Transverse colon (tissue), 4 donors: ENCODE data around the gene MB. TPM values are rescaled to one million over a fixed set of nuclear protein-coding genes. Genes with fewer than 3 reads are reported as not detected.

Source experiments
- DNase-seq: peaks from one replicate; pipeline ENCODE4 v3.0.0-alpha.2; 2019
- H3K27ac ChIP-seq, 4 donors: fragments of 200-600 bp; sonication (generic); 2 replicates each; pipeline ENCODE4 v1.5.1; 2016 to 2018; ENCODE audit warnings: inconsistent platforms in 4 of 4
- H3K27me3 ChIP-seq: fragments of 200-600 bp; sonication (generic); 2 replicates; pipeline ENCODE4 v1.5.1; 2017; ENCODE audit warnings: inconsistent platforms
- H3K36me3 ChIP-seq, 4 donors: fragments of 200-600 bp; sonication (generic); 2 replicates each; pipeline ENCODE4 v1.5.1; 2017 to 2019; ENCODE audit warnings: inconsistent platforms in 4 of 4
- H3K4me1 ChIP-seq, 4 donors: fragments of 200-600 bp; sonication (generic); 2 replicates each; pipeline ENCODE4 v1.5.1; 2017 to 2020; ENCODE audit warnings: inconsistent platforms in 4 of 4
- H3K4me3 ChIP-seq, 4 donors: fragments of 200-600 bp; sonication (generic); 1 replicate in 1 of 4; 2 replicates in 3 of 4; pipeline versions ENCODE4 v1.5.1 to v1.6.1; 2017 to 2019; ENCODE audit warnings: inconsistent platforms in 4 of 4
- H3K9me3 ChIP-seq, 2 donors: fragments of 200-600 bp; sonication (generic); 2 replicates each; pipeline ENCODE4 v1.5.1; 2017 to 2019; ENCODE audit warnings: inconsistent platforms in 2 of 2
- EP300 ChIP-seq: sonication (generic); formaldehyde crosslinking; IDR thresholded peaks from one replicate; pipeline ENCODE4 v1.6.1; 2017; ENCODE audit warnings: antibody characterized with exemption, low read depth
- POLR2A ChIP-seq: fragments of 450-650 bp; IDR thresholded peaks from one replicate; pipeline ENCODE4 v1.6.1; 2016; ENCODE audit warnings: antibody characterized with exemption, mild to moderate bottlenecking, moderate library complexity
- POLR2AphosphoS5 ChIP-seq, 3 donors: sonication (generic); formaldehyde crosslinking; IDR thresholded peaks; one replicate each; pipeline ENCODE4 v1.6.1; 2016; ENCODE audit warnings: antibody characterized with exemption in 3 of 3
- WGBS, 2 donors: methylation state at CpG; one replicate each; pipeline ENCODE4 v1.1.5; 2018; ENCODE audit warnings: low coverage in 1 of 2; 5-methylcytosine and 5-hydroxymethylcytosine counted together
- in situ Hi-C, 4 donors: fragments of 200-750 bp; cut with MboI; loops; one replicate each; pipeline versions ENCODE4 v1.15.0 to v1.15.1; 2017; ENCODE audit warnings: low sequenced_read_pairs in 3 of 4, low pct_ligation_motif_present in 1 of 4, low pct_unique_long_range_greater_than_20kb in 1 of 4
- intact Hi-C: fragments of 100-400 bp; cut with DNase I; formaldehyde crosslinking; loops from one replicate; pipeline ENCODE4 v1.15.1; 2023; ENCODE audit warnings: low total_unique reads
- total RNA-seq, 4 donors: library from RNA; depleted of rRNA; stranded (reverse); fragments of >200 nt; gene quantifications; one replicate each; pipeline ENCODE4 v1.1.0, GENCODE V29; 2016
- TF ChIP-seq, protein P1 (sequence below), 5 experiments: fragments of 200-600 bp in 3 of 5; fragments of 450-650 bp in 2 of 5; sonication (generic) in 3 of 5; IDR thresholded peaks; 1 replicate in 2 of 5; 2 replicates in 3 of 5; pipeline ENCODE4 v1.5.1; 2016 to 2017; ENCODE audit warnings: antibody characterized with exemption in 5 of 5, inconsistent platforms in 3 of 5, mild to moderate bottlenecking in 2 of 5, moderate library complexity in 1 of 5

Gene MB
- total RNA-seq, 4 donors from 2014 or later = 9.0 to 37.0 (median 15.7) TPM; not detected in 1

- no peak for TF ChIP-seq EP300
- TF ChIP-seq POLR2AphosphoS5 (IDR thresholded peaks at IDR 0.05) = no peak
- TF ChIP-seq, protein P1, sequence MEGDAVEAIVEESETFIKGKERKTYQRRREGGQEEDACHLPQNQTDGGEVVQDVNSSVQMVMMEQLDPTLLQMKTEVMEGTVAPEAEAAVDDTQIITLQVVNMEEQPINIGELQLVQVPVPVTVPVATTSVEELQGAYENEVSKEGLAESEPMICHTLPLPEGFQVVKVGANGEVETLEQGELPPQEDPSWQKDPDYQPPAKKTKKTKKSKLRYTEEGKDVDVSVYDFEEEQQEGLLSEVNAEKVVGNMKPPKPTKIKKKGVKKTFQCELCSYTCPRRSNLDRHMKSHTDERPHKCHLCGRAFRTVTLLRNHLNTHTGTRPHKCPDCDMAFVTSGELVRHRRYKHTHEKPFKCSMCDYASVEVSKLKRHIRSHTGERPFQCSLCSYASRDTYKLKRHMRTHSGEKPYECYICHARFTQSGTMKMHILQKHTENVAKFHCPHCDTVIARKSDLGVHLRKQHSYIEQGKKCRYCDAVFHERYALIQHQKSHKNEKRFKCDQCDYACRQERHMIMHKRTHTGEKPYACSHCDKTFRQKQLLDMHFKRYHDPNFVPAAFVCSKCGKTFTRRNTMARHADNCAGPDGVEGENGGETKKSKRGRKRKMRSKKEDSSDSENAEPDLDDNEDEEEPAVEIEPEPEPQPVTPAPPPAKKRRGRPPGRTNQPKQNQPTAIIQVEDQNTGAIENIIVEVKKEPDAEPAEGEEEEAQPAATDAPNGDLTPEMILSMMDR (IDR thresholded peaks at IDR 0.05) = no peak
- TF ChIP-seq POLR2A = no peak
- Histone ChIP-seq H3K36me3 (no peaks in the 10 kb centered on the region), H3K9me3 (no peaks in the 10 kb centered on the region), H3K27me3 (no peaks in the 10 kb centered on the region), H3K4me1 (peaks cover 5 to 19% (median 11%) of the 10 kb centered on the region in 4 donors), H3K4me3 (no peak overlapping the region), H3K27ac (no peak overlapping the region)
- DNase-seq = no peak
- 69 to 96% methylated on average over 2 to 3 of the region's 3 CpGs for WGBS, 2 donors
- in situ Hi-C loops (loop anchor here in 2 of 4 donors (10.0 to 25.0 kb wide), 3 partner anchors 277 to 477 kb away; no protein-coding TSS in a partner anchor), intact Hi-C loops (loop anchor here (10.0 kb wide), 1 partner anchor 200 kb away; no protein-coding TSS in a partner anchor)
Measured at GRCh38 chr22:35634943-35635540, 17.9 kb upstream of the MB start.

DNA sequence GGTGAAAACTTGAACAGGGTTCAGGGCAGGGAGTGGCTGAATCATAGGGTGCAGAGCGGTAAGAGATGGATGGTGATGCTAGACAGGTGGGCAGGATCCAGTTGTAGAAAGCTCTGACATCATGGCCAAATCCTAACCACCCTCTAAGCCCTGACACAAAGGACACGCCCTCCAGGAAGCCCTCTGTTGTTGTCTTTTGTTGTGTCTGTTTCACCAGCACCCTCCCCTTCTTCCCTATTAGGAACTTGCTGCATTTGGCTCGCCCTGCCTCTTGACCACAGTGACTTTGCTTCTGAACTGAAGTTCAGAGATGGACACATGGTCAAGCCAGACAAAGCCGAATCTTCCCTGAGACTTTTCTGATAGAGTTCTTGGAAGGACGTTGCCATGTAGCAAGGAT, 16.9 kb upstream of the MB start:
- in situ Hi-C loops = loop anchor here in 2 of 4 donors (10.0 to 25.0 kb wide), 3 partner anchors 278 to 478 kb away; no protein-coding TSS in a partner anchor
- no peaks in the 10 kb centered on the region for H3K27me3 ChIP-seq
- H3K9me3 ChIP-seq = no peaks in the 10 kb centered on the region
- no peak overlapping the region for H3K4me3 ChIP-seq
- intact Hi-C loops = loop anchor here (10.0 kb wide), 1 partner anchor 201 kb away; no protein-coding TSS in a partner anchor
- no peak for DNase-seq
- peaks cover 8 to 18% (median 13%) of the 10 kb centered on the region in 4 donors for H3K4me1 ChIP-seq
- no peak overlapping the region for H3K27ac ChIP-seq
- H3K36me3 ChIP-seq = no peaks in the 10 kb centered on the region
- WGBS, 2 donors = 80% methylated on average over 5 of the region's 5 CpGs; no CpG with 5 or more reads in 1 of the 2 donors
- no peak for TF ChIP-seq POLR2AphosphoS5 (IDR thresholded peaks at IDR 0.05)
- no peak for TF ChIP-seq POLR2A
- TF ChIP-seq, protein P1 (IDR thresholded peaks at IDR 0.05) = no peak
- TF ChIP-seq EP300 = no peak

DNA sequence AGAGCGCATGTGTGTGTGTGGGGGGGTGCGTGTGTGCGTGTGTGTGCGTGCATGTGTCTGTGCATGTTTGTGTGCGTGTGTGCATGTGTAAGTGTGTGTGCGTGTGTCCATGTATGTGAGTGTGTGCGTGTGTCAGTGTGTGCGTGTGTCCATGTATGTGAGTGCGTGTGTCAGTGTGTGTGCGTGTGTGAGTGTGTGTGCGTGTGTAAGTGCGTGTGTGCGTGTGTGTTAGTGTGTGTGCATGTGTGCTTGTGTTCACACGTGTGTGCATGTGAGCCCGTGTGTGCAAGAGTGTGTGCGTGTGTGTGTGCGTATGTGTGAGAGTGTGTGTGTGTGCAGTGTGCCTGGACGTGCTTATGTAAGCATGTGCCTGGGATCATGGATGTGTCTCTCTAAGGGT, 16.4 kb upstream of the MB start:
- Histone ChIP-seq H3K27me3 (no peaks in the 10 kb centered on the region), H3K4me1 (peaks cover 6 to 13% (median 10%) of the 10 kb centered on the region in 4 donors), H3K9me3 (no peaks in the 10 kb centered on the region), H3K36me3 (no peaks in the 10 kb centered on the region), H3K4me3 (no peak overlapping the region), H3K27ac (no peak overlapping the region)
- TF ChIP-seq POLR2A (no peak), POLR2AphosphoS5 (IDR thresholded peaks at IDR 0.05) (no peak), EP300 (no peak)
- TF ChIP-seq, protein P1 (IDR thresholded peaks at IDR 0.05) = no peak
- in situ Hi-C loops (loop anchor here in 2 of 4 donors (10.0 to 25.0 kb wide), 3 partner anchors 279 to 479 kb away; no protein-coding TSS in a partner anchor), intact Hi-C loops (loop anchor here (10.0 kb wide), 1 partner anchor 201 kb away; no protein-coding TSS in a partner anchor)
- 79 to 93% methylated on average over 8 to 18 of the region's 18 CpGs for WGBS, 2 donors
- DNase-seq = no peak

- Histone ChIP-seq H3K27ac (no peak overlapping the region), H3K27me3 (no peaks in the 10 kb centered on the region), H3K9me3 (no peaks in the 10 kb centered on the region), H3K4me3 (no peak overlapping the region), H3K36me3 (no peaks in the 10 kb centered on the region), H3K4me1 (peaks cover 6 to 9% (median 8%) of the 10 kb centered on the region in 4 donors)
- no peak for DNase-seq
- TF ChIP-seq EP300 (no peak), POLR2AphosphoS5 (IDR thresholded peaks at IDR 0.05) (no peak), POLR2A (no peak)
- TF ChIP-seq, protein P1 (IDR thresholded peaks at IDR 0.05) = no peak
- in situ Hi-C loops (loop anchor here in 2 of 4 donors (10.0 to 25.0 kb wide), 3 partner anchors 279 to 479 kb away; no protein-coding TSS in a partner anchor), intact Hi-C loops (loop anchor here (10.0 kb wide), 1 partner anchor 202 kb away; no protein-coding TSS in a partner anchor)
- 83% methylated on average over 3 of the region's 3 CpGs; no CpG with 5 or more reads in 1 of the 2 donors for WGBS, 2 donors
Measured at GRCh38 chr22:35632935-35633334, 15.8 kb upstream of the MB start.
